GM19438 (cell line): ENCODE data around the gene METTL5.
"Not testable (repeated sequence)": the region's sequence is repeated elsewhere in the genome, so short reads cannot be mapped to it uniquely, and the experiment has no call there.

Experiments used
- ATAC-seq: cut with Tn5 transposase; IDR thresholded peaks from one replicate; pipeline ENCODE4 v1.9.1; 2021; ENCODE audit warnings: low read depth; ENCODE audit not compliant: unreplicated experiment

METTL5 gene

GRCh38 chr2:169838743-169839489, 14.2 kb upstream of the METTL5 start:
- no peak for ATAC-seq

- ATAC-seq = no peak
These were observed 9.7 kb upstream of the METTL5 start for GRCh38 chr2:169834401-169834800.

GRCh38 chr2:169828141-169828811, 3.6 kb upstream of the METTL5 start:
- ATAC-seq = peak; percentile 21

- peak; percentile 79 for ATAC-seq
These were observed 2.8 kb upstream of the METTL5 start, which contains the start of gene UBR3 for GRCh38 chr2:169827272-169828140. Gene UBR3 (plus strand): TSS chr2:169827454. CDS start chr2:169827508, 54 bp downstream.

- ATAC-seq = no peak
These were observed 721 bp downstream of the METTL5 start for GRCh38 chr2:169823996-169824372.

GRCh38 chr2:169822785-169823392, 1.8 kb downstream of the METTL5 start:
- ATAC-seq = no peak

- ATAC-seq = no peak
These were observed 2.7 kb downstream of the METTL5 start for GRCh38 chr2:169822036-169822435.

- ATAC-seq = not testable (repeated sequence)
These were observed 4.6 kb downstream of the METTL5 start for GRCh38 chr2:169820101-169820500.

- ATAC-seq = no peak
These were observed 5.6 kb downstream of the METTL5 start for GRCh38 chr2:169819106-169819505.

GRCh38 chr2:169818241-169818640, 6.5 kb downstream of the METTL5 start:
- ATAC-seq = no peak

- not testable (repeated sequence) for ATAC-seq
These were observed 7.3 kb downstream of the METTL5 start for GRCh38 chr2:169817369-169817768.

- not testable (repeated sequence) for ATAC-seq
These were observed 7.7 kb downstream of the METTL5 start for GRCh38 chr2:169816961-169817360.

- ATAC-seq = no peak
These were observed 8.9 kb downstream of the METTL5 start for GRCh38 chr2:169815849-169816248.

GRCh38 chr2:169808221-169808620, 16.5 kb downstream of the METTL5 start:
- ATAC-seq = no peak

- no peak for ATAC-seq
These were observed 18.1 kb downstream of the METTL5 start for GRCh38 chr2:169806586-169806985.

- ATAC-seq = no peak
These were observed 21.2 kb downstream of the METTL5 start for GRCh38 chr2:169803480-169803879.

- peak; percentile 96 for ATAC-seq
These were observed 25.8 kb downstream of the METTL5 start, which contains the start of gene SSB for GRCh38 chr2:169798718-169799592. Gene SSB (plus strand): TSS chr2:169798871. CDS start chr2:169800961, 2,090 bp downstream.

GRCh38 chr2:169798397-169798717, 26.3 kb downstream of the METTL5 start:
- ATAC-seq = no peak

- ATAC-seq = no peak
These were observed 27.1 kb downstream of the METTL5 start for GRCh38 chr2:169797601-169798000.

GRCh38 chr2:169796441-169796840, 28.3 kb downstream of the METTL5 start:
- ATAC-seq = no peak
